HL-60 (cell line): ENCODE results near the gene EFNA5.

Experiments
- DNase-seq, 2 experiments: peaks; one replicate each; pipeline ENCODE4 v3.0.0-alpha.2; 2010 to 2020; ENCODE audit warnings: low read depth in 1 of 2, low spot score in 1 of 2
- H3K27ac ChIP-seq: fragments of 250-450 bp; sonication (Bioruptor Pico); replicated peaks from 2 replicates; pipeline ENCODE4 v1.5.1; 2020; ENCODE audit warnings: mild to moderate bottlenecking, moderate library complexity
- H3K27me3 ChIP-seq: fragments of 250-450 bp; sonication (Bioruptor Pico); 2 replicates; pipeline ENCODE4 v1.5.1; 2021; ENCODE audit warnings: mild to moderate bottlenecking, moderate library complexity; ENCODE audit not compliant: insufficient read depth, poor library complexity, severe bottlenecking
- H3K4me3 ChIP-seq: replicated peaks from 2 replicates; pipeline ENCODE4 v1.5.1; 2011; ENCODE audit warnings: mild to moderate bottlenecking, control low read depth, low read length; ENCODE audit not compliant: insufficient read depth
- GABPA ChIP-seq: IDR thresholded peaks from 2 replicates; pipeline ENCODE4 v1.6.1; 2012; ENCODE audit warnings: low read depth
- POLR2AphosphoS5 ChIP-seq: IDR thresholded peaks from 2 replicates; pipeline ENCODE4 v1.6.1; 2012; ENCODE audit warnings: low read depth
- REST ChIP-seq: IDR thresholded peaks from 2 replicates; pipeline ENCODE4 v1.6.1; 2012; ENCODE audit warnings: low read depth; ENCODE audit not compliant: insufficient replicate concordance
- SPI1 ChIP-seq: IDR thresholded peaks from 2 replicates; pipeline ENCODE4 v1.6.1; 2012; ENCODE audit warnings: low read depth, mild to moderate bottlenecking, borderline replicate concordance
- TF ChIP-seq, protein P1 (sequence below): IDR thresholded peaks from one replicate; pipeline ENCODE4 v1.5.1; 2011; ENCODE audit warnings: low read length, control low read depth, inconsistent platforms; ENCODE audit not compliant: insufficient read depth

EFNA5 gene

GRCh38 chr5:107401470-107402122 is 269.1 kb downstream of the EFNA5 start:
- Histone ChIP-seq H3K4me3 (no peak overlapping the region), H3K27ac (no peak overlapping the region), H3K27me3 (no peaks in the 10 kb centered on the region)
- no peak for DNase-seq
- TF ChIP-seq POLR2AphosphoS5: no peak
- TF ChIP-seq REST: no peak
- TF ChIP-seq GABPA: no peak
- no peak for TF ChIP-seq SPI1
- TF ChIP-seq, protein P1, sequence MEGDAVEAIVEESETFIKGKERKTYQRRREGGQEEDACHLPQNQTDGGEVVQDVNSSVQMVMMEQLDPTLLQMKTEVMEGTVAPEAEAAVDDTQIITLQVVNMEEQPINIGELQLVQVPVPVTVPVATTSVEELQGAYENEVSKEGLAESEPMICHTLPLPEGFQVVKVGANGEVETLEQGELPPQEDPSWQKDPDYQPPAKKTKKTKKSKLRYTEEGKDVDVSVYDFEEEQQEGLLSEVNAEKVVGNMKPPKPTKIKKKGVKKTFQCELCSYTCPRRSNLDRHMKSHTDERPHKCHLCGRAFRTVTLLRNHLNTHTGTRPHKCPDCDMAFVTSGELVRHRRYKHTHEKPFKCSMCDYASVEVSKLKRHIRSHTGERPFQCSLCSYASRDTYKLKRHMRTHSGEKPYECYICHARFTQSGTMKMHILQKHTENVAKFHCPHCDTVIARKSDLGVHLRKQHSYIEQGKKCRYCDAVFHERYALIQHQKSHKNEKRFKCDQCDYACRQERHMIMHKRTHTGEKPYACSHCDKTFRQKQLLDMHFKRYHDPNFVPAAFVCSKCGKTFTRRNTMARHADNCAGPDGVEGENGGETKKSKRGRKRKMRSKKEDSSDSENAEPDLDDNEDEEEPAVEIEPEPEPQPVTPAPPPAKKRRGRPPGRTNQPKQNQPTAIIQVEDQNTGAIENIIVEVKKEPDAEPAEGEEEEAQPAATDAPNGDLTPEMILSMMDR: no peak

GRCh38 chr5:107400328-107400727 is 270.4 kb downstream of the EFNA5 start:
- Histone ChIP-seq H3K27ac (no peak overlapping the region), H3K27me3 (no peaks in the 10 kb centered on the region), H3K4me3 (no peak overlapping the region)
- TF ChIP-seq GABPA (no peak), REST (no peak), SPI1 (no peak), POLR2AphosphoS5 (no peak)
- TF ChIP-seq, protein P1: no peak
- DNase-seq: no peak

DNA sequence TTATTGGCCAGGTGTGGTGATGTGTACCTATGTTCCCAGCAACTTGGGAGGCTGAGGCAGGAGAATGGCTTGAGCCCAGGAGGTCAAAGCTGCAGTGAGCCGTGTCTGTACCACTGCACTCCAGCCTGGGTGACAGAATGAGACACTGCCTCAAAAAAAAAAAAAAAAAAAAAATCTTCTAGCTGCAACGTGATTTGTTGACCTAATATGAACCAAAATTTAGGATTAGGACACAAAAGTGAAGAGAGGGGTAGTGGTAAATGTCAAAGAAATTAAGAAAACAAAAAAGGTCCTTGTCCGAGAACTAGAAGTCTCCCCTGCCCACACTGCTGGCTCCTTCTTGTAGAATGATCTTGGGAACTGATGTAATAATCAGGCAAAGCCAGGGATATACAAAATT is 272.0 kb downstream of the EFNA5 start:
- DNase-seq: no peak
- Histone ChIP-seq H3K4me3 (no peak overlapping the region), H3K27ac (no peak overlapping the region), H3K27me3 (no peaks in the 10 kb centered on the region)
- no peak for TF ChIP-seq POLR2AphosphoS5
- TF ChIP-seq, protein P1: no peak
- no peak for TF ChIP-seq REST
- TF ChIP-seq SPI1: no peak
- TF ChIP-seq GABPA: no peak
